Nephron (organoid): ENCODE measurements around the gene PLEKHM2.

Experiments used
- H3K27ac Mint-ChIP-seq, 3 experiments: 2 replicates each; pipeline ENCODE4 v1.8.0; 2020; ENCODE audit warnings: mixed read lengths in 3 of 3, mild to moderate bottlenecking in 2 of 3, moderate library complexity in 1 of 3
- H3K27me3 Mint-ChIP-seq: 2 replicates; pipeline ENCODE4 v1.8.0; 2021; ENCODE audit warnings: low read depth, mild to moderate bottlenecking, moderate library complexity, mixed read lengths
- H3K36me3 Mint-ChIP-seq: 2 replicates; pipeline ENCODE4 v1.8.0; 2020; ENCODE audit warnings: low read depth, mixed read lengths
- H3K4me1 Mint-ChIP-seq: 2 replicates; pipeline ENCODE4 v1.8.0; 2020; ENCODE audit warnings: mixed read lengths
- H3K4me3 Mint-ChIP-seq, 3 experiments: 2 replicates each; pipeline ENCODE4 v1.8.0; 2020; ENCODE audit warnings: mild to moderate bottlenecking in 3 of 3, mixed read lengths in 3 of 3, moderate library complexity in 2 of 3
- H3K9me3 Mint-ChIP-seq: 2 replicates; pipeline ENCODE4 v1.8.0; 2020; ENCODE audit warnings: mixed read lengths
- TF ChIP-seq, protein P1 (sequence below), 3 experiments: fragments of 200-600 bp; sonication (generic); IDR thresholded peaks; one replicate each; pipeline ENCODE4 v1.5.0; 2021; ENCODE audit warnings: antibody characterized with exemption in 3 of 3; ENCODE audit not compliant: unreplicated experiment in 3 of 3

The PLEKHM2 gene

GRCh38 chr1:15758343-15758931 lies 74.3 kb downstream of the PLEKHM2 start, which contains the start of gene FBLIM1:
TSS of gene FBLIM1 (plus strand) at chr1:15758795. CDS start at chr1:15764984, 6,189 bp downstream.
- Mint-ChIP-seq H3K27me3 (peaks cover 2% of the 10 kb centered on the region), H3K36me3 (peaks cover 9% of the 10 kb centered on the region), H3K27ac (peak within 1 kb of the TSS; percentile 78 to 97 (median 94)), H3K4me1 (peaks cover 31% of the 10 kb centered on the region), H3K4me3 (peak within 1 kb of the TSS; percentile 90 to 95 (median 95)), H3K9me3 (no peaks in the 10 kb centered on the region)
- TF ChIP-seq, protein P1, sequence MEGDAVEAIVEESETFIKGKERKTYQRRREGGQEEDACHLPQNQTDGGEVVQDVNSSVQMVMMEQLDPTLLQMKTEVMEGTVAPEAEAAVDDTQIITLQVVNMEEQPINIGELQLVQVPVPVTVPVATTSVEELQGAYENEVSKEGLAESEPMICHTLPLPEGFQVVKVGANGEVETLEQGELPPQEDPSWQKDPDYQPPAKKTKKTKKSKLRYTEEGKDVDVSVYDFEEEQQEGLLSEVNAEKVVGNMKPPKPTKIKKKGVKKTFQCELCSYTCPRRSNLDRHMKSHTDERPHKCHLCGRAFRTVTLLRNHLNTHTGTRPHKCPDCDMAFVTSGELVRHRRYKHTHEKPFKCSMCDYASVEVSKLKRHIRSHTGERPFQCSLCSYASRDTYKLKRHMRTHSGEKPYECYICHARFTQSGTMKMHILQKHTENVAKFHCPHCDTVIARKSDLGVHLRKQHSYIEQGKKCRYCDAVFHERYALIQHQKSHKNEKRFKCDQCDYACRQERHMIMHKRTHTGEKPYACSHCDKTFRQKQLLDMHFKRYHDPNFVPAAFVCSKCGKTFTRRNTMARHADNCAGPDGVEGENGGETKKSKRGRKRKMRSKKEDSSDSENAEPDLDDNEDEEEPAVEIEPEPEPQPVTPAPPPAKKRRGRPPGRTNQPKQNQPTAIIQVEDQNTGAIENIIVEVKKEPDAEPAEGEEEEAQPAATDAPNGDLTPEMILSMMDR (IDR thresholded peaks at IDR 0.05; ENCODE audit: unreplicated experiment in 3 of 3), result no peak

DNA sequence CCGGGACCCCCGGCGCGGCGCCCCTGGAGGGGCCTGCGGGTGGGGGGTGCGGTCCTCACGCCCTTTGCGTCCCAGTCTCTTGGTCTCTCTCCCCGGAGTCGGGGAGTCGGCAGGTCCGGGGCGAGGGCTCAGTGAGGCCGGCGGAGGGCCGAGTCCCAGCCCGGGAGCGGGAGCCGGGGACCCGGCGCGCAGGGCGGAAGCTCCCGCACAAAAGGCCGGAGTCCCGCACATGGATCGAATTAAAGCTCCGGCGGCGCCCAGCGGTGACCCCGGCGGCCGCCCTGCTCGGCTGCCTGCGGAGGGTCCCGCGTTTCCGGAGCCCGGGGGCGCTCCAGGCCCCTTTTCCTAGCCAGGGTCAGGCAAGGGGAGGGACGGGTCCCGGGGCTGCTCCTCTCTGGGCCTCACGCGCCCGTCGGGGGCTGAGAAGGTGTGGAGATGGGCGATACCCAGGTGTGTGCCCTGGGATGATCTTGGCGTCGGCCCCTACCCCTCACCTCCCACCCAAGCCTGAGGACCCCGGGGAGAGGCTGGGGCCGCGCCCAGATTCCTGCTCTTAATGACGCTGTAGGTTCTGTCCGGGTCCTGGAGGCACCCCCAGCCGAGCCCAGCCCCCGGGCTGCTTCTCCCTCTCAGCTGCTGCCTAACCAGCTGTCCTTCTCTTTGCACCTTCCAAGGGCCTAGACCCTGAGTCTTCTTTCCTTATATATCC lies 75.0 kb downstream of the PLEKHM2 start:
- H3K27me3 Mint-ChIP-seq, result no peaks in the 10 kb centered on the region
- TF ChIP-seq, protein P1 (IDR thresholded peaks at IDR 0.05; ENCODE audit: unreplicated experiment in 3 of 3), result no peak
- peaks cover 13% of the 10 kb centered on the region for H3K36me3 Mint-ChIP-seq
- H3K9me3 Mint-ChIP-seq, result no peaks in the 10 kb centered on the region
- peaks cover 34% of the 10 kb centered on the region for H3K4me1 Mint-ChIP-seq
- H3K27ac Mint-ChIP-seq, result peak overlapping the region; percentile 78 to 97 (median 94)
- H3K4me3 Mint-ChIP-seq, result peak overlapping the region; percentile 90 to 95 (median 95)

- Mint-ChIP-seq H3K27ac (peak overlapping the region; percentile 93 to 97 (median 96)), H3K9me3 (no peaks in the 10 kb centered on the region), H3K4me1 (peaks cover 43% of the 10 kb centered on the region), H3K4me3 (peak overlapping the region; percentile 90 to 95 (median 95)), H3K36me3 (peaks cover 26% of the 10 kb centered on the region), H3K27me3 (no peaks in the 10 kb centered on the region)
- TF ChIP-seq, protein P1 (IDR thresholded peaks at IDR 0.05; ENCODE audit: unreplicated experiment in 3 of 3), result no peak
Observed at GRCh38 chr1:15760520-15761211, 76.5 kb downstream of the PLEKHM2 start.

GRCh38 chr1:15761366-15762128 lies 77.4 kb downstream of the PLEKHM2 start:
- Mint-ChIP-seq H3K4me1 (peaks cover 43% of the 10 kb centered on the region), H3K36me3 (peaks cover 32% of the 10 kb centered on the region), H3K4me3 (peak overlapping the region; percentile 90 to 95 (median 95)), H3K27ac (peak overlapping the region; percentile 93 to 97 (median 96)), H3K9me3 (no peaks in the 10 kb centered on the region), H3K27me3 (no peaks in the 10 kb centered on the region)
- TF ChIP-seq, protein P1 (IDR thresholded peaks at IDR 0.05; ENCODE audit: unreplicated experiment in 3 of 3), result no peak

DNA sequence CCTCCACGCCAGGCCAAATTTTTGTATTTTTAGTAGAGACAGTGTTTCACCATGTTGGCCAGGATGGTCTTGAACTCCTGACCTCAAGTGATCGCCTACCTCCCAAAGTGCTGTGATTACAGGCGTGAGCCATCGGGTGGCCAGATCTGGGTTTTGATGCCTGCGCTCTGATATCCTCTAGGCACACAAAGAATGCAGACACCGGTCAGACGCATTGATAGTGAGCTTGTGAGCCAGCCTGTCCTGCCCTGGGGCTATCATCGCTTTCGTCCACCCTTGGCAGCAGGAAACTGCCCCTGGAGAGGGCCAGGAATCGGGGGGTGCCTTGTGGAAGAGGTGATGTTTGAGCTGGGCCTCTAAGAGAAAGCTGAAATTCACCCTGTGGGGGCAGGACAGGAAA lies 78.4 kb downstream of the PLEKHM2 start:
- peaks cover 38% of the 10 kb centered on the region for H3K4me1 Mint-ChIP-seq
- H3K27me3 Mint-ChIP-seq, result no peaks in the 10 kb centered on the region
- H3K27ac Mint-ChIP-seq, result peak overlapping the region in 1 of 3 experiments; percentile 58
- no peak overlapping the region for H3K4me3 Mint-ChIP-seq
- TF ChIP-seq, protein P1 (IDR thresholded peaks at IDR 0.05; ENCODE audit: unreplicated experiment in 3 of 3), result no peak
- no peaks in the 10 kb centered on the region for H3K9me3 Mint-ChIP-seq
- peaks cover 32% of the 10 kb centered on the region for H3K36me3 Mint-ChIP-seq
